Stimulated activated CD8-positive, alpha-beta memory T cell treated with anti-CD3 and anti-CD28 coated beads, Interleukin-12 subunit alpha, Interleukin-12 subunit beta, amount 100 ng/mL, for 24 hours (primary cell): ENCODE results near the gene FPR3.
"Not testable (repeated sequence)": the region's sequence is repeated elsewhere in the genome, so short reads cannot be mapped to it uniquely, and the experiment has no call there.

Source experiments
- DNase-seq: peaks from one replicate; pipeline ENCODE4 v3.0.0-alpha.2; 2020; ENCODE audit errors: extremely low read depth

Gene FPR3

DNA sequence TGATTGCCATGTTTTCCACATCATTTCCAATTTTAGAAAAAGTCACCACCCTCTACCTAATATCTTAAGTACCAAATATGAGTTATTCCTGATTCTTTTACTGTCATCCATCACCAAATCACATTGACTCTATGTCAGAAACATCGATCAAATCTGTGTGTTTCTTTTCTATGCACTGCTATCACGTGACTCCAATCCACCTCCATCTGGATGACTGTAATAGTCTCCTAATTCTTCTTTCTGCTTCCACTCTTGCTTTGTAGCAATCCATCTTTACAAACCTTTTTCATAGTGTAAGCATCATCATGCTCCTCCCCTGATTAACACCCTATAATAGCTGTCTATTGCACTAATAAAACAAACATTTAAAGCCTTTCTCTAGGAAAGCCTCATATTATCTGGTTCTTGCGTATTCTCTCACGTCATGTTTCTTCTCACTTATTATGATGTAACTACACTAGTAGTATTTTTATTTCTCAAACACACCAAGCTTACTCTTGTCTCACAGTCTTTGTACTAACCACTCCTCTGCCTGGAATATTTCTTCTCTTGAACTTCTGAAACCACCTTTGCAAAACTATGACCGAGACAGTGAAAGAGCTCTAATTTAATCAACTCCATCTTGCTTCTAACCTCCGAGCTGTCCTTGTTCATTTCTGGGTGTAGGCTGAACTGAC, 10.7 kb upstream of the FPR3 start:
- DNase-seq: no peak

- DNase-seq: peak; percentile 12
Observed at GRCh38 chr19:51784922-51785690, 9.9 kb upstream of the FPR3 start.

DNA sequence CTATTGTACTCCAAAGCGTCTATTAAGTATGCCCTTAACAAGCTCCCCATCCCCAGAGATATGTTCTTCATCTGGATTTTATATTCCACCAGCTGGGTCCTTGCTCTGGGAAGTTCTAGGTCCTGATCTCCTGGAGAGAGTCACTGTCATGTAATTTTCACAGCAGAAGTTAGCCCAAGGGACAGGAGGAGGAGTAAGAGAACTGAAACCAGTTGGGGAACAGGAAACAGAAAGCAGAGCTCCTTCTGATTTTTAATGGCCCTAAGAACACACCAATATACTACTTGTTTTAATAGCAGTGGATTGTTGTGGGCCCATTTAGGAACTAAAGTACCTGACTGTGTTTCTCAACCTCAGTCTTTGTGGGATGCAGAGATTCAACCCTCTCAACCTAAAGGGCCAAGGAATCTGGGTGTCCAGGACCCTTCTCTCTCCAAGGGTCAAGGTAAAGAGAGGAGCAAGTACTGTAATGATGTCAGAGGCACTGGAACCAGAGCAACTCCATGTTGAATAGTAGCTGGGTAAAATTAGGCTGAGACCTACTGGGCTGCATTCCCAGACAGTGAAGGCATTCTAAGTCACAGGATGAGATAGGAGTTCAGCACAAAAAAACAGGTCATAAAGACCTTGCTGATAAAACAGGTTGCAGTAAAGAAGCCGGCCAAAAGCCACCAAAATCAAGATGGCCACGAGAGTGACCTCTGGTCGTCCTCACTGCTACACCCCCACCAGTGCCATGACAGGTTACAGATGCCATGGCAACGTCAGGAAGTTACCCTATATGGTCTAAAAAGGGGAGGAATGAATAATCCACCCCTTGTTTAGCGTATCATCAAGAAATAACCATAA, 8.1 kb upstream of the FPR3 start:
- no peak for DNase-seq

GRCh38 chr19:51788029-51788428, 6.9 kb upstream of the FPR3 start:
- DNase-seq: no peak

GRCh38 chr19:51789061-51789795, 5.7 kb upstream of the FPR3 start:
- DNase-seq: no peak

GRCh38 chr19:51792932-51793331, 2.0 kb upstream of the FPR3 start:
- DNase-seq: no peak

- DNase-seq: no peak
Observed at GRCh38 chr19:51793994-51794393, 963 bp upstream of the FPR3 start.

GRCh38 chr19:51796195-51796679, 1.3 kb downstream of the FPR3 start:
- no peak for DNase-seq

GRCh38 chr19:51797480-51797879, 2.5 kb downstream of the FPR3 start:
- DNase-seq: no peak

GRCh38 chr19:51798062-51798461, 3.1 kb downstream of the FPR3 start:
- DNase-seq: no peak

DNA sequence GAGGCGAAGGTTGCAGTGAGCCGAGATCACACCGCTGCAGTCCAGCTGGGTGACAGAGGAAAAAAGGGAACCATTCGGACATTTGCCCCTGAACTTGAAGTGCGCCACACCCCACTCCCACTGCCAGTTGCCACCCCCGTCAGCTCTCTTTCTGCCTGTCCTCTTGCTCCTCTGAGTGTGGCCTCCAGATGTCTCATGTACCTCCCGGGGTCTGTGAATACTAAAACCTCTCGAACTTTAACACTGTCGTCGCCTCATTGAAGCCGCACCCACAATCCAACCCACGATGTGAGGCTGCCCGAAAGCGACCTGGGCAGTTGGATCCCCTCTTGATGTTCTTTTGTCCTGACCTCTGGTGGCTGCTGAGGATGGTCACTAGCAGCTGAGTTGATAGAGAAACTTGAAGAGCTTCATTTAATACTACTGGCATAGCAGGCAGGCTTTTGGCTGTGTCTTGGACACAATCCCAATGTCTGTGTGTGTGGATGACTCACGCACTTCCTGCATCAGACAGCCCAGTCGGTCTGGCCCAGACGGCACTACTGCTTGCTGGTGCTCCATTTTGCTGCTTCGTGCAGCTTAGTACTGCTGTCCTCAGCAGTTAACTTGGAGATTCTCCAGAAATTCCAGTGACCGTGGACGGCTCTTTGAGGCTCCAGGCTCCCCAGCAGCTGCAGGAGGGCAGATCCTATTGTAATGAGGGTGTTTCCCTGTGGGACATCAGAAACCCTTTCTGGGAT, 4.2 kb downstream of the FPR3 start:
- DNase-seq: no peak

GRCh38 chr19:51799774-51800472, 5.0 kb downstream of the FPR3 start:
- no peak for DNase-seq

DNA sequence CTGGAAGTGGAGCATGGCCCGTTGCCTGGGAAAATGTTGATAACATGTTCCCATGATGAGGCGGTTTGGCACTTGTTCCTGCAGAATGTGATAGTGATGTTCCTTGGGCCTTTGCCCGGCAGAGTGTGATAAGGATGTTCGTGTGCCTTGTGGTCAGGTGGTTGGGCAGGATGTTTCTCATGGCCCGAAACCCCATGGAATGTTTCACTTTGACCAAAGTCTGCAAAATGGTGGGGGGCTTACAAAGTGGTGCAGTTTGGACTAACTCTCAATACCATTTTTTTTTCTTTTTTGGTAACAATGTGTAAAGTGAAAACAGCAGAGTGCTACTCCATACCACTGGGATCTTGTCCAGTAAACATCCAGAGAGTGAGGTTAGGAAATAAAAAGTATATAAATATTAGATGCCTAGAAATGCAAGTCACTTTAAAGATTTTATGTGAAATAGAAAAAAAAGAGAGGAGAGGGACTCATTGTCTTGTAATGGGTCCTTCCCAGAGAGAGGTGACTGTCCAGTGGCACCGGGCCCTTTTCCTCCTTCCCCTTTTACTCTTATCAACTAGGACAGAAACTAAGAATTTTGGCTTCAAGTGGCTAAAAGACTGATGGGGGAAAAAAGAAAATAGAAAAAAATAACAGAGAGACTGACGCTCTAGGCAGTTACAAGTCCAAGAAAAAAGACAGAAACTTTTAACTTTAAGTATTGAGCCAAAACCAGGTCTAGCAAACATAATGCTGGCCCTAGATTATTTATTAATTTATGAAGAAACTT, 5.7 kb downstream of the FPR3 start:
- no peak for DNase-seq

DNA sequence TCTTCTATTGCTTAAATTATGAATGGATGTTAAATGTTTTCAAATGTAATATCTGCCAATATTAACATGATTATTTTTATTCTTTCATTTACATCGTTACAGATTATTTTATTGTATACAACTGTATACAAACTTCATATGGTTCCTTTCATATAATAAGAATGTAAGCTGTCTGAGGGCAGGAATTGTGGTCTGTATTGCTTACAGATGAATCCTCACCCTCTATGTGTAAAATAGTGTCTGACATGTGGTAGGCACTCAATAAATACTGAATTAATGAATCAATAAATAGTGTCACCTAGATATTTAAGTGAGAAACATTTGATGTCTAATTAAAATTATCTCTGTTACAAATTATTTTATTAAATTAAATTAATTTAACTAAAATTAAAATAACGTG, 7.8 kb downstream of the FPR3 start:
- DNase-seq: no peak

DNA sequence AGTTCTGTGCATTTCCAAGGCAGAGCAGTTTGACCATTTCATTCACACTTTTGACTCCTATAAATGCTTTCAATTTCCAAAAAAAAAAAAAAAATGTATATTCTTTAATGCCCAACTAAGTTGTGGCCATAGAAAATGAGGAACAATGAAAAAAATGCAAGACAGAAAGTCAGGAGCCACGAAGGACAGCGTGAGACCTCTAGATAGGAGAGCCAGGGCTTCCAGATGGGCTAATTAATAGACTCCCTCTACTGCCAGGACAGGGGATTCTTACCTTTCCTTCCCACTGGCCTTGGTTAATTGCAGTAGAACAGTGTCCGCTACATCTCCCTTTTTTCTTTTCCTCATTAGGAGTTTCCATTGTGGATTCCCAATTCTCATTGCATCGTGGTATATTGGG, 8.6 kb downstream of the FPR3 start:
- no peak for DNase-seq

DNA sequence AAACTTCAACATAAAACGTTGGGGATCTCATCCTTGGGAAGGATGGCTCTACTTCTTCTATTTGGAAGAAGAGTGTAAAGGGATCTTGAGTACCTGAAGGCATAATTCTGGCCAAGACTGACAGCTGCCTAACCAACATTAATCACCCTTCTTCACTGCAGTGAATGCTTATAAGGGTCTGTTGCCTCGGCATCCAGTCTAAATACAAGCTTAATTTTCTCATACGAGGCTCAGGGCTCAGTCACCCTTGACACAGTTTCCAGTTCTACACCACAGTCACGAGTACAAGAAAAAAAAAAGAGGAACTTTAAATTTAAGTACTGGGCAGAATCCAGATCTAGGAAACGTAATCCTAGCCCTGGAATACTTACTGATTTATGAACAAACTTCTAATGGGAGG, 9.0 kb downstream of the FPR3 start:
- no peak for DNase-seq

DNA sequence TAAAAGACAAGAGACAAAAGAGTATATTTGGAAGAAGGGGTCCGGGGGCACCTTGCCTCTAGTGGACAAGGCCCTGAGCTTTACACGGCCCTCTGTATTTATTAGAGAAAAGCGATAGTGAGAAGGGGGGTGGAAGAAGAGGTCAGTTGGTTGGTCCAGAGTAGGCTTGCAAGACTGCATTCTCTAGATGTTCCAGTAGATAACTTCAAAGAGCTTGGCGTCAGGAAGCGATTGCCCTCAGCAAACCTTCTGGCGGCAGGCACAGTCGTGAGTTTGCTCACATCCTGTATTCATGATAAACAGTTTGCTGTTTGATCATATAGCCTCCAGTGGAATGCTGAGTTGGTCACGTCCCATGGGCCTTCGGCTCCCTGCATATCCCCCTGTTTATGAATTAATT, 9.8 kb downstream of the FPR3 start:
- DNase-seq: not testable (repeated sequence)

DNA sequence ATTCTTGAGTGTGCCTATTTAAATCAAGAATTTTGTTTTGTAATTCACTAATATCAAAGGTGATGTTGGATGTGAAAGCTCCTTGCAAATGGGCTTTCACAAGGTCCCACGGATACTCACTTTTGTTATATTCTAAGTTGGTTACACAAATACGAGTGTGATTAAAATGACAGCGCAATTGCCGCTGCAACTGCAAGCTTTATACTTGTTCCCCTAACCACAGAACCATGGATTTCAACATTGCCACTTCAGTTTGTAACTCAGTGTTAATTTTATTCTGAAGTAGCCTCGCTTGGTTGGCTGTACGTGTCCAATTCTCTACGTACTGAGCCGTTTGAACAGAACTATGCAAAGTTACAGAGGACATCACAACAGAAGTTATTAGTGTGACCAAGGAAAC, 10.4 kb downstream of the FPR3 start:
- not testable (repeated sequence) for DNase-seq

- DNase-seq: not testable (repeated sequence)
Observed at GRCh38 chr19:51806571-51806970, 11.6 kb downstream of the FPR3 start.
